ENCODE data around the gene TWSG1.
"Not testable (repeated sequence)": the region's sequence is repeated elsewhere in the genome, so short reads cannot be mapped to it uniquely, and the experiment has no call there.

Gene TWSG1

GRCh38 chr18:9431296-9431695 is 96.7 kb downstream of the TWSG1 start:
- Histone ChIP-seq H3K9me3 (ENCODE audit: control insufficient read depth, insufficient read depth, low read length) (peaks cover 4% of the 10 kb centered on the region; the same call in 1 of the 2 replicates), H3K9ac (ENCODE audit: low read depth, low read length) (no peak overlapping the region), H3K4me1 (ENCODE audit: insufficient read depth, low read length) (peaks cover 4% of the 10 kb centered on the region; the same call in 1 of the 2 replicates), H3K36me3 (ENCODE audit: insufficient read depth, low read length) (no peaks in the 10 kb centered on the region)

- not testable (repeated sequence) for H3K4me1 ChIP-seq (ENCODE audit: insufficient read depth, low read length); H3K9ac ChIP-seq (ENCODE audit: low read depth, low read length); H3K36me3 ChIP-seq (ENCODE audit: insufficient read depth, low read length); H3K9me3 ChIP-seq (ENCODE audit: control insufficient read depth, insufficient read depth, low read length)
Observed at GRCh38 chr18:9433122-9433521, 98.5 kb downstream of the TWSG1 start.

- H3K9ac ChIP-seq (ENCODE audit: low read depth, low read length): no peak overlapping the region; the same call in 1 of the 2 replicates
- no peaks in the 10 kb centered on the region for H3K36me3 ChIP-seq (ENCODE audit: insufficient read depth, low read length)
- peaks cover 4% of the 10 kb centered on the region; the same call in 1 of the 2 replicates for H3K9me3 ChIP-seq (ENCODE audit: control insufficient read depth, insufficient read depth, low read length)
- H3K4me1 ChIP-seq (ENCODE audit: insufficient read depth, low read length): peaks cover 10% of the 10 kb centered on the region; the same call in 1 of the 2 replicates
Observed at GRCh38 chr18:9433671-9434121, 99.1 kb downstream of the TWSG1 start.

GRCh38 chr18:9434122-9434701 is 99.6 kb downstream of the TWSG1 start:
- Histone ChIP-seq H3K4me1 (ENCODE audit: insufficient read depth, low read length) (peaks cover 10% of the 10 kb centered on the region; the same call in 1 of the 2 replicates), H3K36me3 (ENCODE audit: insufficient read depth, low read length) (no peaks in the 10 kb centered on the region), H3K9me3 (ENCODE audit: control insufficient read depth, insufficient read depth, low read length) (peaks cover 4% of the 10 kb centered on the region; the same call in 1 of the 2 replicates), H3K9ac (ENCODE audit: low read depth, low read length) (peak overlapping the region; percentile 15)

- H3K36me3 ChIP-seq (ENCODE audit: insufficient read depth, low read length): no peaks in the 10 kb centered on the region
- H3K9me3 ChIP-seq (ENCODE audit: control insufficient read depth, insufficient read depth, low read length): peaks cover 4% of the 10 kb centered on the region; the same call in 1 of the 2 replicates
- peaks cover 10% of the 10 kb centered on the region; the same call in 1 of the 2 replicates for H3K4me1 ChIP-seq (ENCODE audit: insufficient read depth, low read length)
- no peak overlapping the region for H3K9ac ChIP-seq (ENCODE audit: low read depth, low read length)
Observed at GRCh38 chr18:9435041-9435440, 100.5 kb downstream of the TWSG1 start.

- H3K4me1 ChIP-seq (ENCODE audit: insufficient read depth, low read length): peaks cover 10% of the 10 kb centered on the region; the same call in 1 of the 2 replicates
- no peak overlapping the region for H3K9ac ChIP-seq (ENCODE audit: low read depth, low read length)
- no peaks in the 10 kb centered on the region for H3K36me3 ChIP-seq (ENCODE audit: insufficient read depth, low read length)
- H3K9me3 ChIP-seq (ENCODE audit: control insufficient read depth, insufficient read depth, low read length): no peaks in the 10 kb centered on the region; the same call in 1 of the 2 replicates
Observed at GRCh38 chr18:9436206-9436929, 101.8 kb downstream of the TWSG1 start.

GRCh38 chr18:9437021-9437437 is 102.5 kb downstream of the TWSG1 start:
- Histone ChIP-seq H3K4me1 (ENCODE audit: insufficient read depth, low read length) (peaks cover 10% of the 10 kb centered on the region; the same call in 1 of the 2 replicates), H3K9me3 (ENCODE audit: control insufficient read depth, insufficient read depth, low read length) (no peaks in the 10 kb centered on the region), H3K36me3 (ENCODE audit: insufficient read depth, low read length) (no peaks in the 10 kb centered on the region), H3K9ac (ENCODE audit: low read depth, low read length) (no peak overlapping the region)

GRCh38 chr18:9437672-9438071 is 103.1 kb downstream of the TWSG1 start:
- Histone ChIP-seq H3K4me1 (ENCODE audit: insufficient read depth, low read length) (peaks cover 10% of the 10 kb centered on the region; the same call in 1 of the 2 replicates), H3K9ac (ENCODE audit: low read depth, low read length) (no peak overlapping the region), H3K36me3 (ENCODE audit: insufficient read depth, low read length) (no peaks in the 10 kb centered on the region), H3K9me3 (ENCODE audit: control insufficient read depth, insufficient read depth, low read length) (no peaks in the 10 kb centered on the region)

GRCh38 chr18:9441061-9441460 is 106.5 kb downstream of the TWSG1 start:
- no peak overlapping the region for H3K9ac ChIP-seq (ENCODE audit: low read depth, low read length)
- H3K9me3 ChIP-seq (ENCODE audit: control insufficient read depth, insufficient read depth, low read length): no peaks in the 10 kb centered on the region
- H3K36me3 ChIP-seq (ENCODE audit: insufficient read depth, low read length): no peaks in the 10 kb centered on the region

GRCh38 chr18:9444549-9444948 is 110.0 kb downstream of the TWSG1 start:
- no peak overlapping the region for H3K9ac ChIP-seq (ENCODE audit: low read depth, low read length)
- no peaks in the 10 kb centered on the region; the same call in none of the 2 replicates for H3K9me3 ChIP-seq (ENCODE audit: control insufficient read depth, insufficient read depth, low read length)
- no peaks in the 10 kb centered on the region for H3K4me1 ChIP-seq (ENCODE audit: insufficient read depth, low read length)
- no peaks in the 10 kb centered on the region for H3K36me3 ChIP-seq (ENCODE audit: insufficient read depth, low read length)

More at GRCh38 chr18:9441061-9441460, 106.5 kb downstream of the TWSG1 start:
- 0 out of 2 replicates have a peak, but pooled peaks cover 6% of the 10 kb centered on the region for H3K4me1 ChIP-seq (ENCODE audit: insufficient read depth, low read length)

- Histone ChIP-seq H3K4me1 (ENCODE audit: insufficient read depth, low read length) (no peaks in the 10 kb centered on the region), H3K36me3 (ENCODE audit: insufficient read depth, low read length) (no peaks in the 10 kb centered on the region), H3K9ac (ENCODE audit: low read depth, low read length) (no peak overlapping the region)
Observed at GRCh38 chr18:9446839-9447238, 112.3 kb downstream of the TWSG1 start.

GRCh38 chr18:9447334-9447733 is 112.8 kb downstream of the TWSG1 start:
- Histone ChIP-seq H3K36me3 (ENCODE audit: insufficient read depth, low read length) (no peaks in the 10 kb centered on the region), H3K9ac (ENCODE audit: low read depth, low read length) (no peak overlapping the region), H3K4me1 (ENCODE audit: insufficient read depth, low read length) (no peaks in the 10 kb centered on the region), H3K9me3 (ENCODE audit: control insufficient read depth, insufficient read depth, low read length) (no peaks in the 10 kb centered on the region; the same call in none of the 2 replicates)

More at GRCh38 chr18:9446839-9447238, 112.3 kb downstream of the TWSG1 start:
- no peaks in the 10 kb centered on the region; the same call in none of the 2 replicates for H3K9me3 ChIP-seq (ENCODE audit: control insufficient read depth, insufficient read depth, low read length)

GRCh38 chr18:9449600-9450414 is 115.2 kb downstream of the TWSG1 start:
- Histone ChIP-seq H3K9ac (ENCODE audit: low read depth, low read length) (no peak overlapping the region), H3K9me3 (ENCODE audit: control insufficient read depth, insufficient read depth, low read length) (no peaks in the 10 kb centered on the region; the same call in none of the 2 replicates), H3K36me3 (ENCODE audit: insufficient read depth, low read length) (no peaks in the 10 kb centered on the region), H3K4me1 (ENCODE audit: insufficient read depth, low read length) (peaks cover 4% of the 10 kb centered on the region; the same call in 1 of the 2 replicates)

- H3K9me3 ChIP-seq (ENCODE audit: control insufficient read depth, insufficient read depth, low read length); H3K4me1 ChIP-seq (ENCODE audit: insufficient read depth, low read length); H3K9ac ChIP-seq (ENCODE audit: low read depth, low read length); H3K36me3 ChIP-seq (ENCODE audit: insufficient read depth, low read length): not testable (repeated sequence)
Observed at GRCh38 chr18:9450920-9451319, 116.3 kb downstream of the TWSG1 start.
